ENCODE results near the gene CTF1. TPM values are rescaled to one million over a fixed set of nuclear protein-coding genes. Genes with fewer than 3 reads are reported as not detected.

CTF1 gene
- total and polyA plus RNA-seq, 2 donors (not counting 1 experiment from before 2014, with no cell fraction given), result 0.78 to 0.81 TPM

DNA sequence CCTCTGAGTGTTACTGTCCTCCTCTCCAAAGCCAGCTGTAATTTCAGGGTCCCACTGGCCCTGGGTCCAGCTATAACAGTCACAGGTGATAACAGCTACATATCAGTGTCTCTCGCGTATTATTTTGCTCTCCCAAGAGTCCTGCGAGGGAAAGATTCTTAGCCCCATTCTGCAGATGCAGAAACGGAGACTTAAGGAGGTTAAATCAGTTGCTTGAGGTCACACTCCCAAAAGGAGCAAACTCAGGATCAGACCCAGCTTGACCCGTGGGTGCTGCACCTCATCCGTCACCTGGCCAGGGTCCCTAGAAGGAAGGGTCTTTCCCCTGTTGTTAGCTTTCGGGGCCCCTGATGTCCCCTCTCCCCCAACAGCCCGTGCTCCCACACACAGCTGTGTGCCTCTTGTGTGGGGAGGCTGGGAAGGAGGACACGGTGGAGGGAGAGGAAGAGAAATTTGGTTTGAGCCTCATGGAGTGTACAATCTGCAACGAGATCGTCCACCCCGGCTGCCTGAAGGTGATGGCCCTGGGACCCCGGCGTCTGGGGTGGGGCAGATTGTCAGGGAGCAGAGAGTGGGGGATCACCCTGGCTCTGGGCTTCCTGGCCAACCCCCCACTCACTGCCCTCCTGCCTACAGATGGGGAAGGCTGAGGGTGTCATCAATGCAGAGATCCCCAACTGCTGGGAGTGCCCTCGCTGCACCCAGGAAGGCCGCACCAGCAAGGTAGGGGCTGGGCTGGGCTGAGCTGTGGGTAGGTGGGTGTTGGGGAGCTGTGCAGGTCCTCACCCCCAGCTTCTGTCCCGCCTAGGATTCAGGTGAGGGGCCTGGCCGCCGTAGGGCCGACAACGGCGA, 30.7 kb downstream of the CTF1 start:
- H3K4me3 Mint-ChIP-seq, result no peak overlapping the region
- no peak for DNase-seq
- H3K4me2 ChIP-seq (replicated peaks; ENCODE audit: low read depth, low read length, poor library complexity, severe bottlenecking), result no peak overlapping the region
- H3K27ac ChIP-seq (ENCODE audit: low read length in 2 of 2), result no peak overlapping the region
- H3K4me1 ChIP-seq (ENCODE audit: control insufficient read depth in 2 of 2, insufficient read depth in 2 of 2, low read length in 2 of 2), result peaks cover 0 to 11% of the 10 kb centered on the region in 2 donors
- peaks cover 0 to 14% of the 10 kb centered on the region in 2 experiments for H3K36me3 ChIP-seq (replicated peaks in 1 of 2; ENCODE audit: control extremely low read depth in 1 of 2, control insufficient read depth in 1 of 2, extremely low read depth in 1 of 2, insufficient read depth in 2 of 2, low read length in 1 of 2)
- no peaks in the 10 kb centered on the region for H3K27me3 Mint-ChIP-seq
- no peak overlapping the region for H3K4me3 ChIP-seq (ENCODE audit: control extremely low read depth in 1 of 5, extremely low read depth in 1 of 5, insufficient read depth in 1 of 5, low read depth in 2 of 5, low read length in 4 of 5)
- intact Hi-C loops (cut with micrococcal nuclease), result no loop called here
- no peaks in the 10 kb centered on the region for H4K20me1 ChIP-seq (ENCODE audit: control insufficient read depth, insufficient read depth, low read length, poor library complexity, severe bottlenecking)
- no peak overlapping the region for H3K27ac Mint-ChIP-seq
- no peaks in the 10 kb centered on the region for H3K9me3 Mint-ChIP-seq (ENCODE audit: insufficient read depth)
- ChIA-PET CTCF (interaction anchor here (2.3 to 5.0 kb wide), 2 partner anchors 15 to 23 kb away, joined by 4 to 23 read pairs; no protein-coding TSS in a partner anchor), POLR2A (interaction anchor here (0.6 to 0.9 kb wide), 3 partner anchors 83 to 186 kb away, joined by 3 to 4 read pairs (median 4); no protein-coding TSS in a partner anchor)
- H2AFZ ChIP-seq (ENCODE audit: insufficient read depth, low read depth, low read length, poor library complexity, severe bottlenecking), result no peak overlapping the region
- H3K4me1 Mint-ChIP-seq, result peaks cover 13% of the 10 kb centered on the region
- no peak for ATAC-seq (ENCODE audit: low read depth)
- TF ChIP-seq, protein P1, sequence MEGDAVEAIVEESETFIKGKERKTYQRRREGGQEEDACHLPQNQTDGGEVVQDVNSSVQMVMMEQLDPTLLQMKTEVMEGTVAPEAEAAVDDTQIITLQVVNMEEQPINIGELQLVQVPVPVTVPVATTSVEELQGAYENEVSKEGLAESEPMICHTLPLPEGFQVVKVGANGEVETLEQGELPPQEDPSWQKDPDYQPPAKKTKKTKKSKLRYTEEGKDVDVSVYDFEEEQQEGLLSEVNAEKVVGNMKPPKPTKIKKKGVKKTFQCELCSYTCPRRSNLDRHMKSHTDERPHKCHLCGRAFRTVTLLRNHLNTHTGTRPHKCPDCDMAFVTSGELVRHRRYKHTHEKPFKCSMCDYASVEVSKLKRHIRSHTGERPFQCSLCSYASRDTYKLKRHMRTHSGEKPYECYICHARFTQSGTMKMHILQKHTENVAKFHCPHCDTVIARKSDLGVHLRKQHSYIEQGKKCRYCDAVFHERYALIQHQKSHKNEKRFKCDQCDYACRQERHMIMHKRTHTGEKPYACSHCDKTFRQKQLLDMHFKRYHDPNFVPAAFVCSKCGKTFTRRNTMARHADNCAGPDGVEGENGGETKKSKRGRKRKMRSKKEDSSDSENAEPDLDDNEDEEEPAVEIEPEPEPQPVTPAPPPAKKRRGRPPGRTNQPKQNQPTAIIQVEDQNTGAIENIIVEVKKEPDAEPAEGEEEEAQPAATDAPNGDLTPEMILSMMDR (IDR thresholded peaks at IDR 0.05), result no peak
- TF ChIP-seq EZH2 (IDR thresholded peaks at IDR 0.05; ENCODE audit: borderline replicate concordance, insufficient read depth, low read depth, low read length, poor library complexity, severe bottlenecking), result no peak
- no peaks in the 10 kb centered on the region for H3K9me3 ChIP-seq (ENCODE audit: control extremely low read depth in 1 of 3, control insufficient read depth in 2 of 3, insufficient read depth in 1 of 3, low read length in 2 of 3)
- WGBS (ENCODE audit: insufficient coverage), result 95% methylated on average over 15 of the region's 22 CpGs
- no peaks in the 10 kb centered on the region for H3K27me3 ChIP-seq (replicated peaks in 1 of 4; ENCODE audit: control extremely low read depth in 1 of 4, control insufficient read depth in 3 of 4, insufficient read depth in 4 of 4, low read length in 3 of 4)
- H3K9ac ChIP-seq (ENCODE audit: low read length), result no peak overlapping the region
- H3K79me2 ChIP-seq (ENCODE audit: control insufficient read depth, insufficient read depth, low read length), result no peaks in the 10 kb centered on the region
